Measurements from ENCODE around the gene NPC1. TPM values are rescaled to one million over a fixed set of nuclear protein-coding genes. Genes with fewer than 3 reads are reported as not detected.

NPC1 gene
- total and polyA plus RNA-seq, 4 experiments from 2014 or later = 14.0 to 64.5 (median 42.4) TPM

GRCh38 chr18:23572012-23572411 is 14.3 kb downstream of the NPC1 start:
- Mint-ChIP-seq H3K4me1 (peaks cover 30 to 58% (median 44%) of the 10 kb centered on the region in 4 donors), H3K36me3 (peaks cover 38 to 53% of the 10 kb centered on the region in 2 donors), H3K27me3 (no peaks in the 10 kb centered on the region), H3K4me3 (peak overlapping the region in 4 of 8 donors; percentile 13 to 48 (median 30)), H3K27ac (peak overlapping the region; percentile 10 to 89 (median 63)), H3K9me3 (no peaks in the 10 kb centered on the region)
- Histone ChIP-seq H3K9me3 (ENCODE audit: control insufficient read depth in 1 of 2, low read length in 2 of 2) (no peaks in the 10 kb centered on the region), H3K4me3 (ENCODE audit: low read length in 2 of 2) (no peak overlapping the region), H3K27me3 (ENCODE audit: insufficient read depth, low read length) (no peaks in the 10 kb centered on the region), H3K36me3 (ENCODE audit: insufficient read depth, low read length) (peaks cover 26% of the 10 kb centered on the region), H3K27ac (ENCODE audit: low read depth, low read length) (no peak overlapping the region), H3K4me1 (ENCODE audit: insufficient read depth, low read length) (peaks cover 50% of the 10 kb centered on the region)
- intact Hi-C loops (cut with micrococcal nuclease) = no loop called here
- POLR2A ChIA-PET (ENCODE audit: partially characterized antibody) = interaction anchor here (1.3 to 3.7 kb wide), 3 partner anchors 9 to 14 kb away, joined by 6 to 23 read pairs (median 6); partner anchors contain the start of gene NPC1
- no peak for DNase-seq
- CTCF ChIA-PET (ENCODE audit: partially characterized antibody) = interaction anchor here (1.3 to 4.3 kb wide), 5 partner anchors 9 to 57 kb away, joined by 3 to 24 read pairs (median 4); partner anchors contain the start of gene NPC1

- no peaks in the 10 kb centered on the region for H3K9me3 Mint-ChIP-seq
- Histone ChIP-seq H3K4me3 (ENCODE audit: low read length in 2 of 2) (no peak overlapping the region), H3K27me3 (ENCODE audit: insufficient read depth, low read length) (no peaks in the 10 kb centered on the region), H3K27ac (ENCODE audit: low read depth, low read length) (no peak overlapping the region), H3K4me1 (ENCODE audit: insufficient read depth, low read length) (peaks cover 50% of the 10 kb centered on the region), H3K9me3 (ENCODE audit: control insufficient read depth in 1 of 2, low read length in 2 of 2) (no peaks in the 10 kb centered on the region), H3K36me3 (ENCODE audit: insufficient read depth, low read length) (peaks cover 32% of the 10 kb centered on the region)
- intact Hi-C loops (cut with micrococcal nuclease) = no loop called here
- CTCF ChIA-PET (ENCODE audit: partially characterized antibody) = interaction anchor here (1.4 to 4.3 kb wide), 6 partner anchors 10 to 72 kb away, joined by 4 to 24 read pairs (median 6); partner anchors contain the start of gene NPC1
- H3K4me1 Mint-ChIP-seq = peaks cover 30 to 55% (median 42%) of the 10 kb centered on the region in 4 donors
- peak overlapping the region in 6 of 7 donors; percentile 22 to 63 (median 50) for H3K27ac Mint-ChIP-seq
- no peaks in the 10 kb centered on the region for H3K27me3 Mint-ChIP-seq
- H3K36me3 Mint-ChIP-seq = peaks cover 39 to 53% of the 10 kb centered on the region in 2 donors
- POLR2A ChIA-PET (ENCODE audit: partially characterized antibody) = interaction anchor here (3.7 kb wide), 1 partner anchor 11 kb away, joined by 23 read pairs; no protein-coding TSS in a partner anchor
- no peak overlapping the region for H3K4me3 Mint-ChIP-seq
- DNase-seq = no peak
These were observed 15.3 kb downstream of the NPC1 start for GRCh38 chr18:23570912-23571504.

- Mint-ChIP-seq H3K27ac (no peak overlapping the region), H3K9me3 (no peaks in the 10 kb centered on the region), H3K4me3 (no peak overlapping the region), H3K4me1 (peaks cover 21 to 48% (median 32%) of the 10 kb centered on the region in 4 donors), H3K36me3 (peaks cover 45 to 55% of the 10 kb centered on the region in 2 donors), H3K27me3 (no peaks in the 10 kb centered on the region)
- H3K27ac ChIP-seq (ENCODE audit: low read depth, low read length) = no peak overlapping the region
- no peak overlapping the region for H3K4me3 ChIP-seq (ENCODE audit: low read length in 2 of 2)
- peaks cover 38% of the 10 kb centered on the region for H3K4me1 ChIP-seq (ENCODE audit: insufficient read depth, low read length)
- ChIA-PET CTCF (ENCODE audit: partially characterized antibody) (interaction anchor here (1.1 to 4.3 kb wide), 5 partner anchors 12 to 73 kb away, joined by 3 to 24 read pairs (median 6); no protein-coding TSS in a partner anchor), POLR2A (ENCODE audit: partially characterized antibody) (interaction anchor here (0.7 to 1.4 kb wide), 2 partner anchors 16 to 29 kb away, joined by 3 to 5 read pairs; no protein-coding TSS in a partner anchor)
- no peaks in the 10 kb centered on the region for H3K27me3 ChIP-seq (ENCODE audit: insufficient read depth, low read length)
- no peak for DNase-seq
- H3K9me3 ChIP-seq (ENCODE audit: control insufficient read depth in 1 of 2, low read length in 2 of 2) = no peaks in the 10 kb centered on the region
- intact Hi-C loops (cut with micrococcal nuclease) = no loop called here
- H3K36me3 ChIP-seq (ENCODE audit: insufficient read depth, low read length) = peaks cover 32% of the 10 kb centered on the region
These were observed 16.8 kb downstream of the NPC1 start for GRCh38 chr18:23569299-23570063.

GRCh38 chr18:23568281-23569138 is 17.8 kb downstream of the NPC1 start:
- Histone ChIP-seq H3K36me3 (ENCODE audit: insufficient read depth, low read length) (peaks cover 32% of the 10 kb centered on the region), H3K4me3 (ENCODE audit: low read length in 2 of 2) (no peak overlapping the region), H3K27ac (ENCODE audit: low read depth, low read length) (no peak overlapping the region), H3K27me3 (ENCODE audit: insufficient read depth, low read length) (no peaks in the 10 kb centered on the region), H3K9me3 (ENCODE audit: control insufficient read depth in 1 of 2, low read length in 2 of 2) (no peaks in the 10 kb centered on the region), H3K4me1 (ENCODE audit: insufficient read depth, low read length) (peaks cover 34% of the 10 kb centered on the region)
- Mint-ChIP-seq H3K36me3 (peaks cover 48 to 58% of the 10 kb centered on the region in 2 donors), H3K4me1 (peaks cover 15 to 45% (median 27%) of the 10 kb centered on the region in 4 donors), H3K27ac (peak overlapping the region in 1 of 7 donors; percentile 44), H3K27me3 (no peaks in the 10 kb centered on the region), H3K4me3 (no peak overlapping the region), H3K9me3 (no peaks in the 10 kb centered on the region)
- CTCF ChIA-PET (ENCODE audit: partially characterized antibody) = interaction anchor here (1.1 to 4.3 kb wide), 2 partner anchors 52 to 72 kb away, joined by 3 to 24 read pairs; no protein-coding TSS in a partner anchor
- DNase-seq = no peak
- intact Hi-C loops (cut with micrococcal nuclease) = no loop called here
- POLR2A ChIA-PET (ENCODE audit: partially characterized antibody) = interaction anchor here (1.4 kb wide), 1 partner anchor 17 kb away, joined by 5 read pairs; no protein-coding TSS in a partner anchor

GRCh38 chr18:23567671-23568070 is 18.6 kb downstream of the NPC1 start:
- H3K36me3 Mint-ChIP-seq = peaks cover 53 to 63% of the 10 kb centered on the region in 2 donors
- H3K27me3 ChIP-seq (ENCODE audit: insufficient read depth, low read length) = no peaks in the 10 kb centered on the region
- CTCF ChIA-PET (ENCODE audit: partially characterized antibody) = no interaction called here
- no peak overlapping the region for H3K4me3 ChIP-seq (ENCODE audit: low read length in 2 of 2)
- no peaks in the 10 kb centered on the region for H3K9me3 Mint-ChIP-seq
- intact Hi-C loops (cut with micrococcal nuclease) = no loop called here
- no peaks in the 10 kb centered on the region for H3K9me3 ChIP-seq (ENCODE audit: control insufficient read depth in 1 of 2, low read length in 2 of 2)
- peaks cover 32% of the 10 kb centered on the region for H3K36me3 ChIP-seq (ENCODE audit: insufficient read depth, low read length)
- DNase-seq = no peak
- no peak overlapping the region for H3K27ac ChIP-seq (ENCODE audit: low read depth, low read length)
- peak overlapping the region in 1 of 7 donors; percentile 17 for H3K27ac Mint-ChIP-seq
- H3K27me3 Mint-ChIP-seq = no peaks in the 10 kb centered on the region
- H3K4me1 ChIP-seq (ENCODE audit: insufficient read depth, low read length) = peaks cover 30% of the 10 kb centered on the region
- H3K4me1 Mint-ChIP-seq = peaks cover 11 to 42% (median 24%) of the 10 kb centered on the region in 4 donors
- H3K4me3 Mint-ChIP-seq = no peak overlapping the region
- POLR2A ChIA-PET (ENCODE audit: partially characterized antibody) = no interaction called here

- Histone ChIP-seq H3K27me3 (ENCODE audit: insufficient read depth, low read length) (no peaks in the 10 kb centered on the region), H3K4me1 (ENCODE audit: insufficient read depth, low read length) (peaks cover 19% of the 10 kb centered on the region), H3K36me3 (ENCODE audit: insufficient read depth, low read length) (peaks cover 38% of the 10 kb centered on the region), H3K27ac (ENCODE audit: low read depth, low read length) (no peak overlapping the region), H3K9me3 (ENCODE audit: control insufficient read depth in 1 of 2, low read length in 2 of 2) (no peaks in the 10 kb centered on the region), H3K4me3 (ENCODE audit: low read length in 2 of 2) (no peak overlapping the region)
- ChIA-PET POLR2A (ENCODE audit: partially characterized antibody) (interaction anchor here (1.7 kb wide), 1 partner anchor 20 kb away, joined by 4 read pairs; the partner anchor contains the start of gene NPC1), CTCF (ENCODE audit: partially characterized antibody) (interaction anchor here (1.0 to 1.7 kb wide), 3 partner anchors 16 to 67 kb away, joined by 3 to 4 read pairs (median 3); no protein-coding TSS in a partner anchor)
- peaks cover 6 to 32% (median 19%) of the 10 kb centered on the region in 4 donors for H3K4me1 Mint-ChIP-seq
- intact Hi-C loops (cut with micrococcal nuclease) = no loop called here
- H3K36me3 Mint-ChIP-seq = peaks cover 57 to 68% of the 10 kb centered on the region in 2 donors
- H3K27me3 Mint-ChIP-seq = no peaks in the 10 kb centered on the region
- peak overlapping the region in 3 of 7 donors; percentile 23 to 75 (median 47) for H3K27ac Mint-ChIP-seq
- H3K9me3 Mint-ChIP-seq = no peaks in the 10 kb centered on the region
- no peak overlapping the region for H3K4me3 Mint-ChIP-seq
- DNase-seq = no peak
These were observed 20.3 kb downstream of the NPC1 start for GRCh38 chr18:23565916-23566547.

Data from CD4-positive, alpha-beta memory T cell (primary cell).